ENCODE measurements around the gene BMP2K. TPM values are rescaled to one million over a fixed set of nuclear protein-coding genes. Genes with fewer than 3 reads are reported as not detected.

BMP2K gene
- total RNA-seq, 6 donors from 2014 or later: 34.2 to 50.3 (median 42.1) TPM

GRCh38 chr4:78910612-78911011 lies 134.5 kb downstream of the BMP2K start:
- no peaks in the 10 kb centered on the region for H3K27me3 ChIP-seq
- ATAC-seq (ENCODE audit: low FRiP score in 2 of 2) (no peak), DNase-seq (no peak)
- H3K4me1 ChIP-seq: no peaks in the 10 kb centered on the region
- no peak overlapping the region for H3K4me3 ChIP-seq
- 95 to 96% methylated on average over 2 of the region's 2 CpGs for WGBS, 2 donors
- H3K9me3 ChIP-seq: no peaks in the 10 kb centered on the region
- peaks cover 0 to 16% (median 9%) of the 10 kb centered on the region in 4 donors for H3K36me3 ChIP-seq
- H3K27ac ChIP-seq: no peak overlapping the region
- TF ChIP-seq CTCF (IDR thresholded peaks at IDR 0.05) (no peak), POLR2AphosphoS5 (IDR thresholded peaks at IDR 0.05) (no peak), POLR2A (IDR thresholded peaks at IDR 0.05) (no peak), EP300 (IDR thresholded peaks at IDR 0.05) (no peak)

- TF ChIP-seq POLR2AphosphoS5 (IDR thresholded peaks at IDR 0.05) (no peak), EP300 (IDR thresholded peaks at IDR 0.05) (no peak), CTCF (IDR thresholded peaks at IDR 0.05) (no peak), POLR2A (IDR thresholded peaks at IDR 0.05) (no peak)
- Histone ChIP-seq H3K27me3 (no peaks in the 10 kb centered on the region), H3K27ac (no peak overlapping the region), H3K4me1 (no peaks in the 10 kb centered on the region), H3K9me3 (no peaks in the 10 kb centered on the region), H3K36me3 (no peaks in the 10 kb centered on the region), H3K4me3 (no peak overlapping the region)
- ATAC-seq (ENCODE audit: low FRiP score in 2 of 2) (no peak), DNase-seq (no peak)
- 89 to 90% methylated on average over 4 of the region's 4 CpGs for WGBS, 2 donors
Measured at GRCh38 chr4:78922207-78922606, 146.1 kb downstream of the BMP2K start.

- H3K27me3 ChIP-seq: no peaks in the 10 kb centered on the region
- DNase-seq: no peak
- WGBS, 2 donors: 77 to 81% methylated on average over 4 of the region's 4 CpGs
- no peaks in the 10 kb centered on the region for H3K4me1 ChIP-seq
- H3K9me3 ChIP-seq: no peaks in the 10 kb centered on the region
- TF ChIP-seq CTCF (IDR thresholded peaks at IDR 0.05) (no peak), POLR2A (IDR thresholded peaks at IDR 0.05) (no peak), POLR2AphosphoS5 (IDR thresholded peaks at IDR 0.05) (no peak), EP300 (IDR thresholded peaks at IDR 0.05) (no peak)
- H3K4me3 ChIP-seq: no peak overlapping the region
- no peak for ATAC-seq (ENCODE audit: low FRiP score in 2 of 2)
- H3K36me3 ChIP-seq: peaks cover 0 to 9% (median 5%) of the 10 kb centered on the region in 4 donors
- H3K27ac ChIP-seq: no peak overlapping the region
Measured at GRCh38 chr4:78923464-78924312, 147.5 kb downstream of the BMP2K start.

- DNase-seq: no peak
- H3K27ac ChIP-seq: no peak overlapping the region
- no peak for ATAC-seq (ENCODE audit: low FRiP score in 2 of 2)
- H3K4me3 ChIP-seq: no peak overlapping the region
- no peaks in the 10 kb centered on the region for H3K9me3 ChIP-seq
- no peaks in the 10 kb centered on the region for H3K27me3 ChIP-seq
- H3K36me3 ChIP-seq: peaks cover 0 to 27% (median 8%) of the 10 kb centered on the region in 4 donors
- TF ChIP-seq EP300 (IDR thresholded peaks at IDR 0.05) (no peak), POLR2AphosphoS5 (IDR thresholded peaks at IDR 0.05) (no peak)
- no peaks in the 10 kb centered on the region for H3K4me1 ChIP-seq
- 48 to 69% methylated on average over 1 of the region's 1 CpG for WGBS, 2 donors
Measured at GRCh38 chr4:78926826-78927225, 150.7 kb downstream of the BMP2K start.

GRCh38 chr4:78928835-78929234 lies 152.7 kb downstream of the BMP2K start:
- Histone ChIP-seq H3K27ac (no peak overlapping the region), H3K27me3 (no peaks in the 10 kb centered on the region), H3K36me3 (peaks cover 0 to 29% (median 8%) of the 10 kb centered on the region in 4 donors), H3K9me3 (no peaks in the 10 kb centered on the region), H3K4me3 (no peak overlapping the region), H3K4me1 (no peaks in the 10 kb centered on the region)
- TF ChIP-seq POLR2AphosphoS5 (IDR thresholded peaks at IDR 0.05): no peak
- no peak for TF ChIP-seq CTCF (IDR thresholded peaks at IDR 0.05)
- no peak for TF ChIP-seq EP300 (IDR thresholded peaks at IDR 0.05)
- no peak for TF ChIP-seq POLR2A (IDR thresholded peaks at IDR 0.05)
- no peak for DNase-seq
- ATAC-seq (ENCODE audit: low FRiP score in 2 of 2): no peak
- WGBS, 2 donors: 91 to 98% methylated on average over 9 of the region's 9 CpGs
